Measurements from ENCODE around the gene SELENOF. TPM values are rescaled to one million over a fixed set of nuclear protein-coding genes. Genes with fewer than 3 reads are reported as not detected.
A peak's percentile ranks its signal among the peaks of the same experiment; 100 is the strongest.

Gene SELENOF
- total RNA-seq, 1 experiment from 2014 or later, result 175 TPM

- intact Hi-C loops (cut with micrococcal nuclease), result no loop called here
- H3K27ac ChIP-seq (ENCODE audit: low read depth, low read length), result no peak overlapping the region
- H3K36me3 ChIP-seq (ENCODE audit: control insufficient read depth in 1 of 2, insufficient read depth in 2 of 2, low read length in 2 of 2), result no peaks in the 10 kb centered on the region
- no peaks in the 10 kb centered on the region for H3K9me3 ChIP-seq (ENCODE audit: control insufficient read depth in 1 of 2, insufficient read depth in 1 of 2, low read depth in 1 of 2, low read length in 2 of 2)
- no peaks in the 10 kb centered on the region for H3K27me3 ChIP-seq (ENCODE audit: insufficient read depth, low read length)
- no peak overlapping the region for H3K4me3 ChIP-seq (replicated peaks in 1 of 2; ENCODE audit: low read depth in 1 of 2, low read length in 2 of 2)
- H4K20me1 ChIP-seq (ENCODE audit: insufficient read depth), result peaks cover 3% of the 10 kb centered on the region; the same call in 1 of the 2 replicates
- TSS peak; percentile 33 for BruUV-seq (replicated peaks)
- H3K4me1 ChIP-seq (ENCODE audit: control insufficient read depth in 1 of 2, insufficient read depth in 2 of 2, low read length in 2 of 2), result no peaks in the 10 kb centered on the region
- no peaks in the 10 kb centered on the region for H3K9me2 ChIP-seq (ENCODE audit: insufficient read depth)
- no peak overlapping the region for H2AFZ ChIP-seq (ENCODE audit: low read depth, low read length, poor library complexity, severe bottlenecking)
- CTCF ChIA-PET, result interaction anchor here (0.6 kb wide), 1 partner anchor 74 kb away, joined by 4 read pairs; no protein-coding TSS in a partner anchor
- RAD21 ChIA-PET (ENCODE audit: low non-redundant PET in 1 of 2, low total read pairs in 2 of 2, uncharacterized antibody in 2 of 2, unreplicated experiment in 2 of 2), result no interaction called here
- POLR2A ChIA-PET, result no interaction called here
- TF ChIP-seq CEBPB (IDR thresholded peaks at IDR 0.05; ENCODE audit: low read depth) (no peak), SIN3A (IDR thresholded peaks at IDR 0.05; ENCODE audit: low read depth) (no peak), POLR2AphosphoS5 (IDR thresholded peaks at IDR 0.05; ENCODE audit: low read depth, low read length) (no peak), EZH2 (IDR thresholded peaks at IDR 0.05) (no peak), TCF7L2 (IDR thresholded peaks at IDR 0.05; ENCODE audit: borderline replicate concordance, extremely low read depth, insufficient read depth, insufficient read length) (no peak)
- TF ChIP-seq, protein P1, sequence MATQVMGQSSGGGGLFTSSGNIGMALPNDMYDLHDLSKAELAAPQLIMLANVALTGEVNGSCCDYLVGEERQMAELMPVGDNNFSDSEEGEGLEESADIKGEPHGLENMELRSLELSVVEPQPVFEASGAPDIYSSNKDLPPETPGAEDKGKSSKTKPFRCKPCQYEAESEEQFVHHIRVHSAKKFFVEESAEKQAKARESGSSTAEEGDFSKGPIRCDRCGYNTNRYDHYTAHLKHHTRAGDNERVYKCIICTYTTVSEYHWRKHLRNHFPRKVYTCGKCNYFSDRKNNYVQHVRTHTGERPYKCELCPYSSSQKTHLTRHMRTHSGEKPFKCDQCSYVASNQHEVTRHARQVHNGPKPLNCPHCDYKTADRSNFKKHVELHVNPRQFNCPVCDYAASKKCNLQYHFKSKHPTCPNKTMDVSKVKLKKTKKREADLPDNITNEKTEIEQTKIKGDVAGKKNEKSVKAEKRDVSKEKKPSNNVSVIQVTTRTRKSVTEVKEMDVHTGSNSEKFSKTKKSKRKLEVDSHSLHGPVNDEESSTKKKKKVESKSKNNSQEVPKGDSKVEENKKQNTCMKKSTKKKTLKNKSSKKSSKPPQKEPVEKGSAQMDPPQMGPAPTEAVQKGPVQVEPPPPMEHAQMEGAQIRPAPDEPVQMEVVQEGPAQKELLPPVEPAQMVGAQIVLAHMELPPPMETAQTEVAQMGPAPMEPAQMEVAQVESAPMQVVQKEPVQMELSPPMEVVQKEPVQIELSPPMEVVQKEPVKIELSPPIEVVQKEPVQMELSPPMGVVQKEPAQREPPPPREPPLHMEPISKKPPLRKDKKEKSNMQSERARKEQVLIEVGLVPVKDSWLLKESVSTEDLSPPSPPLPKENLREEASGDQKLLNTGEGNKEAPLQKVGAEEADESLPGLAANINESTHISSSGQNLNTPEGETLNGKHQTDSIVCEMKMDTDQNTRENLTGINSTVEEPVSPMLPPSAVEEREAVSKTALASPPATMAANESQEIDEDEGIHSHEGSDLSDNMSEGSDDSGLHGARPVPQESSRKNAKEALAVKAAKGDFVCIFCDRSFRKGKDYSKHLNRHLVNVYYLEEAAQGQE (IDR thresholded peaks at IDR 0.05; ENCODE audit: low read depth), result no peak
- no peaks in the 10 kb centered on the region for H3K79me2 ChIP-seq (ENCODE audit: insufficient read depth, low read length)
- DNase-seq (ENCODE audit: low read depth, low spot score) (no peak), ATAC-seq (no peak)
- H3K9ac ChIP-seq (ENCODE audit: low read length), result no peak overlapping the region
- no peak overlapping the region for H3K4me2 ChIP-seq (ENCODE audit: low read length)
Observed at GRCh38 chr1:86856196-86856595, 57.7 kb downstream of the SELENOF start.

- no peak for DNase-seq (ENCODE audit: low read depth, low spot score)
- Histone ChIP-seq H3K4me2 (ENCODE audit: low read length) (no peak overlapping the region), H3K9me2 (ENCODE audit: insufficient read depth) (no peaks in the 10 kb centered on the region), H3K79me2 (ENCODE audit: insufficient read depth, low read length) (no peaks in the 10 kb centered on the region), H3K4me1 (ENCODE audit: control insufficient read depth in 1 of 2, insufficient read depth in 2 of 2, low read length in 2 of 2) (no peaks in the 10 kb centered on the region), H4K20me1 (ENCODE audit: insufficient read depth) (no peaks in the 10 kb centered on the region), H3K27ac (ENCODE audit: low read depth, low read length) (no peak overlapping the region), H3K36me3 (ENCODE audit: control insufficient read depth in 1 of 2, insufficient read depth in 2 of 2, low read length in 2 of 2) (no peaks in the 10 kb centered on the region), H3K27me3 (ENCODE audit: insufficient read depth, low read length) (no peaks in the 10 kb centered on the region), H2AFZ (ENCODE audit: low read depth, low read length, poor library complexity, severe bottlenecking) (no peak overlapping the region), H3K9me3 (ENCODE audit: control insufficient read depth in 1 of 2, insufficient read depth in 1 of 2, low read depth in 1 of 2, low read length in 2 of 2) (no peaks in the 10 kb centered on the region), H3K9ac (ENCODE audit: low read length) (no peak overlapping the region), H3K4me3 (replicated peaks in 1 of 2; ENCODE audit: low read depth in 1 of 2, low read length in 2 of 2) (no peak overlapping the region)
- RAD21 ChIA-PET (ENCODE audit: low non-redundant PET in 1 of 2, low total read pairs in 2 of 2, uncharacterized antibody in 2 of 2, unreplicated experiment in 2 of 2), result interaction anchor here in 1 of 2 experiments (0.6 kb wide), 1 partner anchor 97 kb away, joined by 3 read pairs; no protein-coding TSS in a partner anchor
- no peak for TF ChIP-seq SP1 (IDR thresholded peaks at IDR 0.05; ENCODE audit: low read depth)
- no peak for TF ChIP-seq ZFX (IDR thresholded peaks at IDR 0.05)
- TF ChIP-seq EZH2phosphoT487 (IDR thresholded peaks at IDR 0.05; ENCODE audit: borderline replicate concordance), result no peak
- no peak for TF ChIP-seq TCF7L2 (IDR thresholded peaks at IDR 0.05; ENCODE audit: borderline replicate concordance, extremely low read depth, insufficient read depth, insufficient read length)
- TF ChIP-seq SRF (IDR thresholded peaks at IDR 0.05; ENCODE audit: low read depth), result no peak
- no peak for TF ChIP-seq CBX3 (IDR thresholded peaks at IDR 0.05; ENCODE audit: low read depth)
- TF ChIP-seq ZNF274 (IDR thresholded peaks at IDR 0.05; ENCODE audit: low read depth, low read length), result no peak
- TF ChIP-seq SIN3A (IDR thresholded peaks at IDR 0.05; ENCODE audit: low read depth), result no peak
- ATAC-seq, result no peak
- POLR2A ChIA-PET, result no interaction called here
- intact Hi-C loops (cut with micrococcal nuclease), result no loop called here
- CTCF ChIA-PET, result no interaction called here
- BruUV-seq (replicated peaks), result no TSS peak
Observed at GRCh38 chr1:86854352-86854751, 59.6 kb downstream of the SELENOF start.
